Vagina (tissue), 2 donors: ENCODE data around the gene SEC23B.

Source experiments
- CTCF ChIP-seq, 3 experiments: fragments of 450-650 bp in 2 of 3; fragments of 200-600 bp in 1 of 3; sonication (generic) in 1 of 3; IDR thresholded peaks; one replicate each; pipeline ENCODE4 v1.5.1; 2017 to 2019; ENCODE audit warnings: antibody characterized with exemption in 3 of 3, mild to moderate bottlenecking in 2 of 3, moderate library complexity in 2 of 3
- POLR2A ChIP-seq, 2 donors: fragments of 450-650 bp; IDR thresholded peaks; one replicate each; pipeline ENCODE4 v1.6.1; 2017; ENCODE audit warnings: antibody characterized with exemption in 2 of 2, mild to moderate bottlenecking in 2 of 2, moderate library complexity in 2 of 2
- POLR2AphosphoS5 ChIP-seq, 2 donors: sonication (generic); formaldehyde crosslinking; IDR thresholded peaks; one replicate each; pipeline ENCODE4 v1.9.0; 2017; ENCODE audit warnings: antibody characterized with exemption in 2 of 2, mild to moderate bottlenecking in 2 of 2, low read depth in 1 of 2; ENCODE audit not compliant: insufficient read depth in 1 of 2

GRCh38 chr20:18571009-18571408 lies 63.3 kb downstream of the SEC23B start:
- no peak for TF ChIP-seq CTCF (IDR thresholded peaks at IDR 0.05)
- TF ChIP-seq POLR2A (IDR thresholded peaks at IDR 0.05): no peak
- TF ChIP-seq POLR2AphosphoS5 (IDR thresholded peaks at IDR 0.05; ENCODE audit: insufficient read depth in 1 of 2, low read depth in 1 of 2): no peak
